ENCODE measurements around the gene ZNF487.
"Not testable (repeated sequence)": the region's sequence is repeated elsewhere in the genome, so short reads cannot be mapped to it uniquely, and the experiment has no call there.

ZNF487 gene

DNA sequence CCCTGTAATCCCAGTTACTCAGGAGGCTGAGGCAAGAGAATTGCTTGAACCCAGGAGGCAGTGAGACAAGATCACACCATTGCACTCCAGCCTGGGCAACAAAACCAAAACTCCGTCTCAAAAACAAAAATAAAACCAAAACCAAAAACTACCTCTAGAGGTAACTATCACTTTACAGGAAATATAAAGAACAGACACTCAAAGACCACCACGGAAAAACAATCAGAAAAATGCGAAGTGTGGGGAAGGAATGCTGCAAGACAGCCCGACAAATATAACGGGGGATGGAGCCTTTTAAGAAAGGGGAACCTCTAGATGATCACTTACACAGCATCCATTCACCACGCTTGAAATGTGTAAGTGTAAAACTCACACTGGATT is 32.2 kb upstream of the ZNF487 start:
- DNase-seq (ENCODE audit: low read depth): no peak

DNA sequence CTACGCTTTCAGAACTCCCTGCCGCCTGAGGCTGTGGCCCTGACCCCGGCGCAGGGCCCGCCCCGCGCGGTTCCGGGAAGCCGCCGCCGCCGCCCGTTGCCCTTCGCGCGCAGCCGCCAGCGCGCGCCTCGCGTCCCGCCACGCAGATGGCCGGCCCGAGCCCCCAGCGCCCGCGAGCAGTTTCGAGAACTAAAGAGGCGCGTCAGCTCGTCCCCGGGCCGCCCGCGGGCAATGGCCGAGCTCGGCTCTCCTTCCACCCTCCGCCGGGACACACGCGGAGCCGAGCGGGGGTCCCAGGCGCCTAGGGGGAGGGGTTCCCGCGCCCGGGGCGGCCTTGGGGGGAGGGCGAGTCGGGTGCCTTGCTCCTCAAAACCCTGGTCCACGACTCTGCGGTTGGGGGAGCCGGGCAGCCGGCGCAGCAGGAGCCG is 29.7 kb upstream of the ZNF487 start:
- no peak for DNase-seq (ENCODE audit: low read depth)

DNA sequence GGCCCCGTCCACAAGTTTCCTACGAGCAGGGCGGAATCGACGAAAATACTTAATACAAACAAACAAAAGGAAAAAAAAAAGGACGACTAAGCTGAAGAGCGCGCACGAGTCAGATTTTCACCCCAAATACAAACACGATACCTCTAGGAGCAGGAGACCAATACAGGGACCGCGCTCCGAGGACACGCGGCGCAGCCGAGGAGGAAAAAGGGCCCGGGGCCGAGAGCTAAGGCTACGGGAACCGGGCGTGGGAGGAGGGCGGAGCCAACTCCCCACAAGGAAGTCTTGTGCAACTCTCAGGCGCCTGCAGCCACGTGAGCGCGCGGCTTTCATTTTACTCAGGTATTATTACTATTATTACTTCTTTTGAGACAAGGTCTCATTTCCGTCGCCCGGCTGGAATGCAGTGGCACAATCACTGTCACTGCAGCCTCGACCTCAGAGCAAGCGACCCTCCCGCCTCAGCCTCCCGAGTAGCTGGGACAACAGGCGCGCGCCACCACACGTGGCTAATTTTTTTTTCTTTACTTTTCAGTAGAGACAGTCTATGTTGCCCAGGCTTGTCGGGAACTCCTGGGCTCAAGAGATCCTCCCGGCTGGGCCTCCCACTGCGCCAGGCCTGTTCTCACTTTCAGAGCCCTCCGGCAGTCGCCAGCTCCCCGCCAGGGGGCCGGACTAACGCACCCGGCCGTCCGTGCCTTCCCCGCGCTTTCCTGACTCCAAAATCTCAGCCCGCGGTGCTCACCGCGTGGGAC is 29.2 kb upstream of the ZNF487 start:
- peak; percentile 75 for DNase-seq (ENCODE audit: low read depth)

DNA sequence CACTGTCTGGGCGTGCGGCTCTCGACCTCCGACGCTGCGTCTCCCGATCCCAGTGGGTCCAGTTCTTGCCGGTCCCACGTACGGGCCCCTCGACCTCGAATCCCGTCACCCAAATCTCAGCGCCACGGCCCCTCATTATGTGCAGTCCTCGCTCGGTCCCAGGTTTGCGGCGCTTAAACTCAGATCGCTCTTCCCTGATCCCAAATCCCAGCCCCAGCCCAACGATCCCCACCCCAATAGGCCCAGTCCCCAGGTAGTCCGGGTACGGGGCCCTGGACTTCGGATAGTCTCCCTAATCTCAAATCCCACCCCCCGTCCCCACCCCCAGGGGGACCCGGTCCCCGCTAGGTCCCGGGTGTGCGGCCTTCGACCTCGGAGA is 28.6 kb upstream of the ZNF487 start:
- no peak for DNase-seq (ENCODE audit: low read depth)

DNA sequence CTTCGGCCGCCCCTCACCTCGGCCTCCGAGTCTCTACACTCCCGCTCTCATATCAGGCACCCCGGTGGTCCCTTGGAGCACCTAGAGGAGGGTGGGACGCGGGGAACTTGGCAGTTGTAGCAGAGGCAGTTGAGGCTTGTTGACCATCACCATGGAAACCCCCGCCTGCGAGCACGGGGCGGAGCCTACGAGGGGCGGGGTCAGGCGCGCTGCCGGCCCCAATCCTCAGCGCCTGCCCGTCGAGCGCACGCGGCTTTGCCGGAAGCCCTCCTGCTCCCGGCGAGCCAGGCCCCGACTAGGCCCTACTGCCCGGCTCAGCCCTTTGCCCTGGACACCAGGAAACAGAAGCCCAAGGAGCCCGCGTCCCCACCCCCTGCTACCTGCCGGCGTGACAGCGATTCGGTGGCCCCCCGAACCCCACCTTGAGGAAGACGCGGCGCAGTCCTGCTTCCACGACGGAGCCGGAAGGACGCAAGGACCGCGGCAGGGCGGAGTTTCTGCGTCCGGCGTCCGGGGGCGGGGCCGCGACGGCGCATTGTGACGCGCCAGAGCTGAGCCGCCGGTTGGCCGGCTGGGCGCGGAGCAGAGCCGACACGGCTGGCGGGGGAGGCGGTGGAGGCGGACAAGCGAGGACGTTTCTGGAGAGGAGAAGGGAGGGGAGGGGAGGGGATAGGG is 28.1 kb upstream of the ZNF487 start, which contains the start of gene HNRNPF:
Gene HNRNPF, minus strand, starts transcription at position 477 of the 675 bp plus-strand sequence. CDS start 21,302 bp downstream, outside the sequence.
- peak; percentile 86 for DNase-seq (ENCODE audit: low read depth)

DNA sequence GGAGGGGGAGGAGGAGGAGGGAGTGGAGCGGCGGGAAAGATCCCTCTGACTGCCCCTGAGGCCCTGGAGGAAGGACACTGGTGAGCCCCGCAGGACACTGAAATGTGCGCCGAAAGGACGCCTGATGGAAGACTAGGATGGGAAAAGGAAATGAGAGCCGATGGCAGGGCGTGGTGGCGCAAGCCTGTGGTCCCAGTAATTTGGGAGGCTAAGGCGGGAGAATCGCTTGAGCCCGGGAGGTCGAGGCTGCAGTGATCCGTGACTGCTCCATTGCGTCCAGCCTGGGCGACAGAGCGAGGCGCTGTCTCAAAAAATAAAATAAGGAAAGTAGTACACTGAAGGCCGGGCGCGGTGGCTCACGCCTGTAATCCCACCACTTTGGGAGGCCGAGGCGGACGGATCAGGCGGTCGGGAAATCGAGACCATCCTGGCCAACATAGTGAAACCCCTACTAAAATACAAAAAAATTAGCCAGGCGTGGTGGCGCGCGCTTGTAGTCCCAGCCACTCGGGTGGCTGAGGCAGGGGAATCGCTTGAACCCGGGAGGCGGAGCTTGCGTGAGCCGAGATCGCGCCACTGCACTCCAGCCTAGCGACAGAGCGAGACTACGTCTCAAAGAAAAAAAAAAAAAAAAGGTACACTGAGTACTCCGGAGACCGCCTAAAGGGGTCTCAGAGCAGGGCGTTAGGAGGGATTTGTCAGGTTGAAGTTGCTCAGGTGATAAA is 27.4 kb upstream of the ZNF487 start:
- no peak for DNase-seq (ENCODE audit: low read depth)

DNA sequence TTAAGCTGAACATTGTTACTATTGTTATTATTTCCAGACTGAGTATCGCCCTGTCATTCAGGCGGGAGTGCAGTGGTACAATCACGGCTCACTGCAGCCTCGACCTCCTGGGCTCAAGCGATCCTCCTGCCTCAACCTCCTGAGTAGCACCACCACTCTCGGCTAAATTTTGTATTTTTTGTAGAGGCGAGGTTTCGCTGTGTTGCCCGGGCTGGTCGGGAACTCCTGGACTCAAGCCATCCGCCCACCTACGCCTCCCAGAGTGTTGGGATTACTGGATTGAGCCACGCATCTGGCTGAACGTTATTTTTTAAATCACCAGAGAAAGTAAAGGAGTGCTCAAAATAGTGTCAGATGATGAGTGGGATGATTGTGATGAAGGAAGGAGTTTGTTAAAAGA is 26.6 kb upstream of the ZNF487 start:
- DNase-seq (ENCODE audit: low read depth): no peak

DNA sequence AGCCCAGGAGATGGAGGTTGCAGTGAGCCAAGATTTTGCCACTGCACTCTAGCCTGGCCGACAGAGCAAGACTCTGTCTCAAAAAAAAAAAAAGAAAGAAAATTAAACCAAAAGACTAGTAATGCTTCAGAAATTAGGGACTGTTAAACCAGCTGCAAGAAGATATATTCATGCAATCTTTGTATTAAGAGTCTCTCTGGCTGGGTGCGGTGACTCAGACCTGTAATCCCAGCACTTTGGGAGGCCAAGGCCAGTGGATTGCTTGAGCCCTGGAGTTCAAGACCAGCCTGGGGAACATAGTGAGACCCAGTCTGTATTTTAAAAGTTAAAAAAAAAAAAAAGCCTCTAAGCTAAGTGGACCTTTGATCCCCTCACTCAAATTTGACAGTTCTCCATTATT is 25.4 kb upstream of the ZNF487 start:
- no peak for DNase-seq (ENCODE audit: low read depth)

DNA sequence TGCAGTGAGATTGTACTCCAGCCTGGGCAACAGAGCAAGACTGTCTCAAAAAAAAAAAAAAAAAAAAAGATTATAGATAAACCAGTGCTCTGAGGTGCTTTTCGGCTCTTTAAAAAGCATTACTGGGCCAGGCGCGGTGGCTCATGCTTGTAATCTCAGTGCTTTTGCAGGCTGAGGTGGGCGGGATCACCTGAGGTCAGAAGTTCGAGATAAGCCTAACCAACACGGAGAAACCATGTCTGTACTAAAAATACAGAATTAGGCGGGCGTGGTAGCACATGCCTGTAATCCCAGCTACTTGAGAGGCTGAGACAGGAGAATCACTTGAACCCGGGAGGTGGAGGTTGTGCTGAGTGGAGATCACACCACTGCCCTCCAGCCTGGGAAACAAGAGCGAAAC is 21.4 kb upstream of the ZNF487 start:
- no peak for DNase-seq (ENCODE audit: low read depth)

DNA sequence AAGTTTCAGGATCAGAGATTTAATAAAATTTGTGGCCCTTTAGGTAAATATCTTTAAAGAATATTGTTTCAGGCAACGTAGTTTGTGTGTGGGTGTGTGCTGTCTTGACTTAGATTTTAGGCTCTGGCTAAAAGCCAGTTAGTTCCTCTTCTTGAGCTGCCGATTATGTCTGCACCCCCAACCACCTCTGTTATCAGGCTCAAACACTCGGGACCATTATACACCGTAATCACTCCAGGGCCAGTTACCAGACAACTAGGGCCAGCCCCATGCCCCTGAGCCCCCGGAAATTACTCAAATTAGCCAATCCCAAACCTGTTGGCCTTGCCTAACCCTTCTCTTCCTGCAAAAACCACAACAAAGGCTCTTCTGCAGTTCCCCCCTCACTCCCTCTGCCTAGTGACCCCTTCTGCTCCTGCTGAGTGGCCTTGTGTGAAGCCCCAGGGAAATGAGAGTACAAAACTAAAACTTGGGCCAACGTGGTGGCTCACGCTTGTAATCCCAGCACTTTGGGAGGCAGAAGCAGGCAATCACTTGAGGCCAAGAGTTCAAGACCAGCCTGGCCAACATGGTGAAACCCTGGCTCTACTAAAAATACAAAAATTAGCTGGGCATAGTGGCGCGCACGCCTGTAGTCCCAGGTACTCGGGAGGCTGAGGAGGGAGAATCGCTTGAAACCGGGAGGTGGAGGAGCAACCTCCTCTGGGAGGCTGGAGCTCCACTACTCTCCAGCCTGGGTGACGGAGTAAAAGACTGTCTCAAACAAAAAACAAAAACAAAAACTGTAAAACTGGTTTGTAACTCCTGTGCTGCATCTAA is 18.8 kb upstream of the ZNF487 start:
- DNase-seq (ENCODE audit: low read depth): no peak

DNA sequence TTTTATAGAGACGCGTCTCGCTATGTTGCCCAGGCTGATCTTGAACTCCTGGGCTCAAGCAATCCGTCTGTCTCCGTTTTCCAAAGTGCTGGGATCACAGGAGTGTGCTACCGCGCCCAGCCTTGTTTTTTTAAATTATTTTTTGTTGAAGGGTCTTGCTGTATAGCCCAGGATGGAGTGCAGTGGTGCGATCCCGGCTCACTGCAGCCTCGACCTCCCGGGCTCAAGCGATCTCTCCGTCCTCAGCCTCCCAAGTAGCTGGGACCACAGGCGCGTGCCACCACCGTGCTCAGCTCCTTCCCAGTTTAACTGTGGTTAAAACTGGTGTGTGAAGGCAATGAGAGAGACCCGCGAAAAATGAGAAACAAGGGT is 16.9 kb upstream of the ZNF487 start:
- no peak for DNase-seq (ENCODE audit: low read depth)

DNA sequence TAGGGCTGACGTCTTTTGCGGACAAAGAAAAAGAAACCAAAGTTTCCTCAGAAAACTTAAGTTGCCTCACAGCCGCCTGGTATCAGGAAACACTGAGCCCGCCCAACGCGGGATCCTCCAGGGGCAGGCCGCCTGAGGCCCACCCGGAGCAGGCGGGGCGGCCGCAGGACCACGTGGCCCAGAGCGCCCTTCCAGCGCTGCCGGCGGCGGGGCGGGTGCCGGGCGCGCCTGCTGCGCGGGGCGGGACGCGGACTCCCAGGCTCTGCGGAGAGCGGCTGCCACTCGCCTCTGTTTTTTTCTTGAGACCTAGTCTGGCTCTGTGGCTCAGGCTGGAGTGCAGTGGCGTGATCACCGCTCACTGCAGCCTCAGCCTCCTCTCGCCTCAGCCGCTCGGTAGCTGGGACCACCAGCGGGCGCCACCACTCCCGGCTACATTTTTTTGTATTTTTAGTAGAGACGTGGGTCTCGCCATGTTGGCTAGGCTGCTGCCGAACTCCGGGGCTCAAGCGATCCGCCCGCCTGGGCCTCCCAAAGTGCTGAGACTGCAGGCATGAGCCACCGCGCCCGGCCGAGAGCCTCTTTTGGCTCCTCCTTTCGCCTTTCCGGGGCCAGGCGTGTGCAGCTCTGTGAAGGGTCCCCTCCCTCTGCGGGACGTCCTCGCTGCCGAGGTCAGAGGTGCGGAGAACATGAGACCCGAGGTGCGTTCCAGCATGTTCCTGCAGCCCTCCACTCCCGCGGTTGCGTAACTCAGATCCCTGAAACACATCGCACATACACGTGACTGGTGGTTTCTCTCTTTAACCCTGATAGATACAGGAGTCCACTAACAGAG is 16.3 kb upstream of the ZNF487 start:
- no peak for DNase-seq (ENCODE audit: low read depth)

DNA sequence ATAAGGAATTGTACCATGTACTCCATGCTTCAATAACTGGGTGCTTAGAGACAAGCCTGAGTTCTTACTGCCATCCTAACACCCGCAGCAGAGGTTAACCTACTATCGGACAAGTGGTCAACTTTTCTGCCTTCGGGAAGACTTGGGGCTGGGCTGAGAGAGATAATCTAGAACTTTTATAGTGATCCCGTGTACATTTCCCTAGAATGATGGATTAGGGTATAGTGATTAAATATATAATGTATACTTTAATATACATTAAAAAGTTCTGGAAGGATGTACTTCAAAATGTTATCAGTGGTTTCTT is 15.8 kb upstream of the ZNF487 start:
- no peak for DNase-seq (ENCODE audit: low read depth)

DNA sequence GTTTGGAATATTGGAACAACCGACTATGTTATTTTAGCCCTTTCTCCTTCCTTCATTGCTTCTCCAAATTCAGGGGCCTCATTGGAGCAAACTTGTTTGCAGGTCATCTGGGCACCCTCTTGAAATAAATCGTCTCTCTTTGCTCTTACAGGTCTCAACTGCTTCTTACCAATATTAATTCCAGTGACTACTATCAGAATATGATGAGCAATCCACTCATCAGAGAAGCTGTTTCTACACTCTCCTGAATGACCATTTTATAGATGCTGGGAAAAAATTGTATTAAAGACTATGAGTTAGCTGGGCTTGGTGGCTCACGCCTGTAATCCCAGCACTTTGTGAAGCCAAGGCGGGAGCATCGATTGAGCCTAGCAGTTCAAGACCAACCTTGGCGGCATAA is 15.4 kb upstream of the ZNF487 start:
- DNase-seq (ENCODE audit: low read depth): no peak

DNA sequence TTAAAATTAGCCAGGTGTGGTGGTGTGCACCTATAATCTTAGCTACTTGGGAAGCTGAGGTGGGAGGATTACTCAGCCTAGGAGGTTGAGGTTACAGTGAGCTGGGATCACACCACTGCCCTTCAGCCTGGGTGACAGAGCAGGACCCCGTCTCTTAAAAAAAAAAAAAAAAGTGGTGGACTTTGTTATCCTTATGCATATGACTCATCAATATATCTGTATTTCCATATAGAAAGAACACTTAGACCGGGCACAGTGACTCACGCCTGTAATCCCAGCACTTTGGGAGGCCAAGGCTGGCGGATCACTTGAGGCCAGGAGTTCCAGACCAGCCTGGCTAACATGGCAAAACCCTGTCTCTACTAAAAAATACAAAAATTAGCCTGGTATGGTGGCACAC is 15.0 kb upstream of the ZNF487 start:
- DNase-seq (ENCODE audit: low read depth): not testable (repeated sequence)

DNA sequence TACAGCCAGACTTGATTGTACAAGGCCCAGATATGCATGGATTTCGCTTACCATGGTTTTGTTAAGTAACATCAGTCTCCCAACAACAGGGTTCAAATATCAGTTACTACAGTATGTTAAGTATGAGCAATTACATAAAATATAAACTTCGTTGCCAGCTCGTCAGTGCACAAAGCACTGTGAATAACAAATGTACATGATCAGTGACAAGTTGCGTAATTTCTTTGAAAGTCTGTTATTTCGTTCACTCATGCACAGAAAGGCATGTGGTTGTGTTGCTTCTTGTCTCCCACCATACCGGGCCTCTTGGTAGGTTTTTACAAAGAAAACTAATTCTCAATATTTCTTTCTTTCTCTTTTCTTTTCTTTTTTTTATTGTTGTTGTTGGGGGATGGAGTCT is 12.5 kb upstream of the ZNF487 start:
- no peak for DNase-seq (ENCODE audit: low read depth)

DNA sequence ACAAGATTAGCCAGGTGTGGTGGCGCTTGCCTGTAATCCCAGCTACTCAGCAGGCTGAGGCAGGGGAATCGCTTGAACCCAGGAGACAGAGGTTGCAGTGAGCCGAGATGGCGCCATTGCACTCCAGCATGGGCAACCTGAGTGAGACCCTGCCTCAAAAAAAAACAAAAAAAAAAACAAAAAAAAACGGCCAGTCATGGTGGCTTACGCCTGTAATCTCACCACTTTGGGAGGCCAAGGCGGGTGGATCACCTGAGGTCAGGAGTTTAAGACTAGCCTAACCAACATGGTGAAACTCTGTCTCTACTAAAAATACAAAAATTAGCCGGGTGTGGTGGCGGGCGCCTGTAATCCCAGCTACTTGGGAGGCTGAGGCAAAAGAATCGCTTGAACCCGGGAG is 10.4 kb upstream of the ZNF487 start:
- not testable (repeated sequence) for DNase-seq (ENCODE audit: low read depth)

DNA sequence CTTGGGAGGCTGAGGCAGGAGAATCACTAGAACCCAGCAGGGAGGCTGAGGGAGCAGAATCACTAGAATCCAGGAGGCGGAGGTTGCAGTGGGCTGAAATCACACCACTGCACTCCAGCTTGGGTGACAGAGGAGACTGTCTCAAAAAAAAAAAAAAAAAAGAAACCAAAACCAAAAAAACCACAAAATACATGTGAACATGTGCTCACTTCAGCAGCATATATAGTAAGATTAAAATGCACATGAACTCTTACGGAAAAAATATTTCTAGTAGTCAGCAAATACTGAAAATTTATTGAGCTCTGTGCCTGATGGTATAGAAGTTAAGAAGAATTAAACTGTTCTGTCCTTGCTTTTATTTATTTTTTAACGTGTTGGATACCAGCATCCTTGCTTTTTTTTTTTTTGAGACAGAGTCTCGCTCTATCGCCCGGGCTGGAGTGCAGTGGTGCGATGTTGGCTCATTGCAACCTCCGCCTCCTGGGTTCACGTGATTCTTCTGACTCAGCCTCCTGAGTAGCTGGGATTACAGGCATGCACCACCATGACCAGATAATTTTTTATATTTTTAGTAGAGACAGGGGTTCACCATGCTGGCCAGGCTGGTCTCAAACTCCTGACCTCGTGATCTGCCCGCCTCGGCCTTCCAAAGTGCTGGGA is 9.6 kb upstream of the ZNF487 start:
- DNase-seq (ENCODE audit: low read depth): no peak

DNA sequence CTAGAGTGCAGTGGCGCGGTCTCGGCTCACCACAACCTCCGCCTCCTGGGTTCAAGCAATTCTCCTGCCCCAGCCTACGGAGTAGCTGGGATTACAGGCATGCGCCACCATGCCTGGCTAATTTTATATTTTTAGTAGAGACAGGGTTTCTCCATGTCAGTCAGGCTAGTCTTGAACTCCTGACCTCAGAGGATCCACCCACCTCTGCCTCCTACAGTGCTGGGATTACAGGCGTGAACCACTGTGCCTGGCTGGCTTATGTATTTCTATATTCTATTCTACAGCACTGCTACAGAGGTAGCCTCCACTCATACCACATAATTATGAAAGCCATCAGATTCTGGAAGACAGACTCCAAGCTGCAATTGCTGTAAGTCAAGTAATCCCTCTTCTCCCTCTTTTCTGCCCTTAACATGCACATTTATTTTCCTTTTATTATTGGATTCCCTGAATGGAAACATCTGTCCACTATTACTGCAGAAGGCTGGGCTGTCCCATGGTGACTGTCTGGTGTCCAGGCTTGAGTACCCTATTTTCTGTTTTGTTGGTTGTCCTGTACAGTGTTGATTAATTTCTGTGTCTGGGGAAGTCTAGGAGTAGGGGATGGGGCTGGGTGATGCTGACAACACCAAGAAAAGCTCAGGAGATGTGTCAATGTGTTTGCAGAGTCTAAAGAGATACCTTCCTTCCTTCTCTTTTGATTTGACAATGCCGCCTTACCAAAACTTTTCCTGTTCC is 5.8 kb upstream of the ZNF487 start:
- DNase-seq (ENCODE audit: low read depth): no peak

DNA sequence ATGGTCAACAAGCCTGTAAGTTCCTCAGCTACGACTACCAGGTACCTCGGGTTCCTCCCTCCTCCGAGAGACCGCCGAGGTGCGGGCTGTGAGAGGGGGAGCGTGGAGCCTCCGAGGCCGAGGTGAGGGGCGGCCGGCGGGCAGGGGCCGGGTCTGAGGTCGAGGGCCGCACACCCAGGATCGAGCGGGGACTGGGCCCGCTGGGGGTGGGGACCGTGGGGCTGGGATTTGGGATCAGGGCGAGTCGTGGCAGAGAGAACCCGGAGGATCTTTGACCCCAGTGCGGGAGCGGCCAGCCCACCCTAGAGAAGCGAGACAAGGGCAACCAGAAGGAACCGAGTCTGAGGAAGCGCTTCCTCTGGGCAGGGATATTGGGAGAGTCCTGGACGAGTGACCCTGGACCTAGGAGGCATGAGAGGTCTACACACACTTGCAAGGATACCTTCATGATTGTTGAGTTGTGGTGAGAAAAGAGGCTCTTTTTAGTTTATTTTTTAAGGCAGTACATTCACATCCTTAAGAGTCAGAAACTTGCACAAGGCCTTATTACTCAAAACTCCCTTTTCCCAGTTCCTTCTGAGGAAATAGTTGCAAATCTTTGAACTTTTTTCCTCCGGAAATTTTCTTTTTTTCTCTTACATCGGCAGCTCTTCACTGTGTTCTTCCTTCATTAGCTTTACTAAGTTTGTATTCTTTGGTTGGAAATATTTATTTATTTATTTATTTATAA is 395 bp downstream of the ZNF487 start:
- DNase-seq (ENCODE audit: low read depth): no peak
